Stimulated activated CD4-positive, alpha-beta T cell treated with anti-CD3 and anti-CD28 coated beads, Interleukin-12 subunit alpha, Interleukin-12 subunit beta, amount 100 ng/mL, for 48 hours (primary cell): ENCODE data around the gene PM20D1.
"Not testable (repeated sequence)": the region's sequence is repeated elsewhere in the genome, so short reads cannot be mapped to it uniquely, and the experiment has no call there.

Source experiments
- DNase-seq, 3 donors: peaks; one replicate each; pipeline ENCODE4 v3.0.0-alpha.2; 2020; ENCODE audit warnings: low read depth in 2 of 3, low spot score in 1 of 3

The PM20D1 gene

GRCh38 chr1:205849619-205850355 lies at the start of gene PM20D1:
PM20D1 (minus strand) TSS chr1:205850132; CDS start chr1:205850072, 60 bp downstream.
- peak; percentile 62 to 82 (median 62) for DNase-seq

GRCh38 chr1:205896351-205896750 lies 46.4 kb upstream of the PM20D1 start:
- DNase-seq, result no peak

- DNase-seq, result not testable (repeated sequence)
Measured at GRCh38 chr1:205894119-205894518, 44.2 kb upstream of the PM20D1 start.

- DNase-seq, result not testable (repeated sequence)
Measured at GRCh38 chr1:205892175-205892574, 42.2 kb upstream of the PM20D1 start.

- DNase-seq, result not testable (repeated sequence)
Measured at GRCh38 chr1:205891481-205891880, 41.5 kb upstream of the PM20D1 start.

- DNase-seq, result not testable (repeated sequence)
Measured at GRCh38 chr1:205890631-205891030, 40.7 kb upstream of the PM20D1 start.

GRCh38 chr1:205889706-205890105 lies 39.8 kb upstream of the PM20D1 start:
- DNase-seq, result not testable (repeated sequence)

GRCh38 chr1:205889006-205889405 lies 39.1 kb upstream of the PM20D1 start:
- DNase-seq, result not testable (repeated sequence)

GRCh38 chr1:205883792-205884191 lies 33.9 kb upstream of the PM20D1 start:
- no peak for DNase-seq

- no peak for DNase-seq
Measured at GRCh38 chr1:205880923-205881322, 31.0 kb upstream of the PM20D1 start.

- DNase-seq, result no peak
Measured at GRCh38 chr1:205879974-205880373, 30.0 kb upstream of the PM20D1 start.

GRCh38 chr1:205878026-205878425 lies 28.1 kb upstream of the PM20D1 start:
- DNase-seq, result no peak

GRCh38 chr1:205873148-205873547 lies 23.2 kb upstream of the PM20D1 start:
- not testable (repeated sequence) for DNase-seq

GRCh38 chr1:205870236-205870635 lies 20.3 kb upstream of the PM20D1 start:
- DNase-seq, result no peak

- DNase-seq, result no peak
Measured at GRCh38 chr1:205861540-205861939, 11.6 kb upstream of the PM20D1 start.

GRCh38 chr1:205858141-205858961 lies 8.4 kb upstream of the PM20D1 start:
- DNase-seq, result no peak

- DNase-seq, result not testable (repeated sequence)
Measured at GRCh38 chr1:205857501-205857900, 7.6 kb upstream of the PM20D1 start.

- no peak for DNase-seq
Measured at GRCh38 chr1:205856433-205856832, 6.5 kb upstream of the PM20D1 start.

GRCh38 chr1:205852969-205853368 lies 3.0 kb upstream of the PM20D1 start:
- DNase-seq, result no peak

GRCh38 chr1:205851993-205852392 lies 2.1 kb upstream of the PM20D1 start:
- DNase-seq, result no peak

GRCh38 chr1:205843036-205843859 lies 6.7 kb downstream of the PM20D1 start:
- no peak for DNase-seq
